B cell (primary cell): ENCODE results near the gene ARMH3. TPM values are rescaled to one million over a fixed set of nuclear protein-coding genes. Genes with fewer than 3 reads are reported as not detected.

Experiments
- ATAC-seq: fragments of 200-7000 bp; cut with Tn5 transposase; one replicate; pipeline ENCODE4 v1.10.0; 2021; ENCODE audit warnings: low read depth, mild to moderate bottlenecking, moderate number of reproducible peaks, moderate library complexity
- CTCF ChIA-PET: fragments of 350-600 bp; sonication (Branson Sonifier 250); formaldehyde crosslinking; loops from one replicate; lab custom pipeline; 2021; ENCODE audit warnings: antibody characterized with exemption, inconsistent platforms; lab: Charles Lee
- POLR2A ChIA-PET: fragments of 350-600 bp; sonication (Branson Sonifier 250); formaldehyde crosslinking; loops from one replicate; lab custom pipeline; 2021; ENCODE audit warnings: antibody characterized with exemption; lab: Charles Lee
- DNase-seq: peaks from one replicate; pipeline ENCODE4 v3.0.0; 2013
- H2AFZ ChIP-seq: 2 replicates; pipeline ENCODE4 v1.6.1; 2012; ENCODE audit warnings: mild to moderate bottlenecking, low read depth, low read length; ENCODE audit not compliant: insufficient read depth, poor library complexity, severe bottlenecking
- H3K27ac ChIP-seq, 2 donors: 1 replicate in 1 of 2; 2 replicates in 1 of 2; pipeline ENCODE4 v1.5.1; 2012 to 2013; ENCODE audit warnings: low read length in 2 of 2, mild to moderate bottlenecking in 2 of 2, moderate library complexity in 1 of 2
- H3K27me3 ChIP-seq, 4 experiments: fragments of 200-600 bp in 1 of 4; sonication (generic) in 1 of 4; replicated peaks in 1 of 4; 1 replicate in 2 of 4; 2 replicates in 2 of 4; pipeline versions ENCODE4 v1.6.1 to v1.7.0; 2013 to 2016; ENCODE audit warnings: low read length in 3 of 4, mild to moderate bottlenecking in 2 of 4, mixed read lengths in 1 of 4, moderate library complexity in 1 of 4; ENCODE audit not compliant: insufficient read depth in 4 of 4, control insufficient read depth in 3 of 4; ENCODE audit errors: control extremely low read depth in 1 of 4
- H3K36me3 ChIP-seq, 2 experiments: replicated peaks in 1 of 2; 1 replicate in 1 of 2; 2 replicates in 1 of 2; pipeline versions ENCODE4 v1.6.1 to v1.7.1; 2013; ENCODE audit warnings: low read length in 1 of 2; ENCODE audit not compliant: insufficient read depth in 2 of 2, control insufficient read depth in 1 of 2; ENCODE audit errors: control extremely low read depth in 1 of 2, extremely low read depth in 1 of 2
- H3K4me1 ChIP-seq, 2 donors: fragments of 200-600 bp in 1 of 2; sonication (generic) in 1 of 2; 1 replicate in 1 of 2; 2 replicates in 1 of 2; pipeline versions ENCODE4 v1.5.1 to v1.6.1; 2013 to 2017; ENCODE audit warnings: low read length in 2 of 2; ENCODE audit not compliant: control insufficient read depth in 2 of 2, insufficient read depth in 2 of 2
- H3K4me2 ChIP-seq: replicated peaks from 2 replicates; pipeline ENCODE3; 2012; ENCODE audit warnings: mild to moderate bottlenecking, low read depth, low read length; ENCODE audit not compliant: poor library complexity, severe bottlenecking
- H3K4me3 ChIP-seq, 5 experiments: fragments of 200-600 bp in 1 of 5; sonication (generic) in 1 of 5; 1 replicate in 3 of 5; 2 replicates in 2 of 5; pipeline versions ENCODE4 v1.5.1 to v1.7.0; 2011 to 2016; ENCODE audit warnings: low read length in 4 of 5, mild to moderate bottlenecking in 4 of 5, low read depth in 2 of 5, control low read depth in 1 of 5, moderate library complexity in 1 of 5; ENCODE audit not compliant: insufficient read depth in 1 of 5; ENCODE audit errors: control extremely low read depth in 1 of 5, extremely low read depth in 1 of 5
- H3K79me2 ChIP-seq: fragments of 200-600 bp; sonication (generic); one replicate; pipeline ENCODE4 v1.6.0; 2016; ENCODE audit warnings: low read length; ENCODE audit not compliant: control insufficient read depth, insufficient read depth
- H3K9ac ChIP-seq: fragments of 200-600 bp; sonication (generic); 2 replicates; pipeline ENCODE4 v1.6.1; 2017; ENCODE audit warnings: mild to moderate bottlenecking, low read length, moderate library complexity
- H3K9me3 ChIP-seq, 3 donors: one replicate each; pipeline versions ENCODE4 v1.6.1 to v1.7.1; 2013; ENCODE audit warnings: low read length in 2 of 3; ENCODE audit not compliant: control insufficient read depth in 2 of 3, insufficient read depth in 1 of 3; ENCODE audit errors: control extremely low read depth in 1 of 3
- H4K20me1 ChIP-seq: 2 replicates; pipeline ENCODE4 v1.6.0; 2012; ENCODE audit warnings: mild to moderate bottlenecking, low read length; ENCODE audit not compliant: insufficient read depth, control insufficient read depth, poor library complexity, severe bottlenecking
- H3K27ac Mint-ChIP-seq: one replicate; pipeline ENCODE4 v1.8.0; 2021; ENCODE audit warnings: mixed read lengths
- H3K27me3 Mint-ChIP-seq: one replicate; pipeline ENCODE4 v1.8.0; 2021; ENCODE audit warnings: mixed read lengths
- H3K4me1 Mint-ChIP-seq: one replicate; pipeline ENCODE4 v1.8.0; 2021; ENCODE audit warnings: mixed read lengths
- H3K4me3 Mint-ChIP-seq: one replicate; pipeline ENCODE4 v1.8.0; 2021; ENCODE audit warnings: mixed read lengths
- H3K9me3 Mint-ChIP-seq: one replicate; pipeline ENCODE4 v1.8.0; 2022; ENCODE audit warnings: mixed read lengths; ENCODE audit not compliant: insufficient read depth
- EZH2 ChIP-seq: IDR thresholded peaks from 2 replicates; pipeline ENCODE4 v1.6.1; 2012; ENCODE audit warnings: borderline replicate concordance, low read depth, mild to moderate bottlenecking, moderate library complexity, low read length; ENCODE audit not compliant: insufficient read depth, poor library complexity, severe bottlenecking
- WGBS: methylation state at CpG from one replicate; pipeline ENCODE4 v1.1.5; 2013; ENCODE audit warnings: missing lambda C conversion rate; ENCODE audit not compliant: insufficient coverage; 5-methylcytosine and 5-hydroxymethylcytosine counted together
- intact Hi-C: fragments of 100-400 bp; cut with micrococcal nuclease; formaldehyde crosslinking; loops from one replicate; pipeline ENCODE4 v1.10.0; 2022
- polyA plus RNA-seq: library from polyadenylated mRNA; depleted of rRNA; stranded (reverse); fragments of >200 nt; gene quantifications from 2 replicates; pipeline ENCODE4 v1.2.3, GENCODE V29; 2012
- total RNA-seq, 2 donors: library from RNA; stranded (reverse); fragments of 120-200 nt in 1 of 2; gene quantifications; 1 replicate in 1 of 2; 2 replicates in 1 of 2; pipeline versions ENCODE4 v1.2.3 to v1.2.4, GENCODE V29; 2013 to 2022
- TF ChIP-seq, protein P1 (sequence below): fragments of 200-600 bp; IDR thresholded peaks from one replicate; pipeline ENCODE4 v1.8.0; 2022; ENCODE audit warnings: antibody characterized with exemption, mild to moderate bottlenecking

Gene ARMH3
- total and polyA plus RNA-seq, 2 donors (not counting 1 experiment from before 2014, with no cell fraction given) = 33.4 to 40.7 TPM

DNA sequence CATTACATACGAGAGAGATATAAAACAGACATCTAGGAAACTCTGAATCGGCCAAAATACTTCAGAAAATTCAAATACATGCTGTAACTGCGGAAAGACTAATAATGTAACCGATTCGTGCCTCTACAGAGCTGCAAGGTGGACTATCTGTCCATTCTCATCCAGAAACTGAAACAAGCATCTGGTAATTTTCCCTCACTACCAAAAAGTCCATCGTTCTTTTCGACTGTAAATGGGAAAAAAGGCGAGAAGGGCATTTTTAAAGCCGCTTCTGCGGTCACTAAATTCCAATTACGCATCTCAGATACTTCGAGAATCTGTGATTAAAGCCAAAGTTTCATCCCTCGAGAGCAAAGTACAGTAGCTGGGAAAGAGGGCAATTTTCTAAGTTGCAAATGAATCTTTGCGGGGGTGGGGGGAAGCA is 239.0 kb downstream of the ARMH3 start:
- Histone ChIP-seq H3K9ac (peak overlapping the region; percentile 96), H3K9me3 (no peaks in the 10 kb centered on the region), H2AFZ (no peak overlapping the region), H3K4me3 (peak overlapping the region; percentile 55 to 97 (median 92)), H3K36me3 (peaks cover 0 to 19% of the 10 kb centered on the region in 2 experiments), H3K79me2 (peaks cover 82% of the 10 kb centered on the region), H3K27me3 (no peaks in the 10 kb centered on the region), H3K4me1 (peaks cover 33 to 34% of the 10 kb centered on the region in 2 donors), H3K27ac (peak overlapping the region; percentile 81 to 85), H3K4me2 (peak overlapping the region; percentile 79), H4K20me1 (peaks cover 62% of the 10 kb centered on the region)
- peak overlapping the region; percentile 99 for H3K27ac Mint-ChIP-seq
- H3K4me1 Mint-ChIP-seq = peaks cover 42% of the 10 kb centered on the region
- no peak for ATAC-seq
- POLR2A ChIA-PET = interaction anchor here (0.6 to 6.3 kb wide), 3 partner anchors 14 to 140 kb away, joined by 5 to 102 read pairs (median 17); no protein-coding TSS in a partner anchor
- intact Hi-C loops = loop anchor here (5.0 kb wide), 4 partner anchors 315 to 895 kb away; partner anchors contain the start of genes ARL3, GBF1, PPRC1 and SFXN2
- H3K4me3 Mint-ChIP-seq = peak overlapping the region; percentile 94
- H3K27me3 Mint-ChIP-seq = no peaks in the 10 kb centered on the region
- CTCF ChIA-PET = interaction anchor here (1.1 to 5.6 kb wide), 3 partner anchors 24 to 256 kb away, joined by 3 to 48 read pairs (median 38); partner anchors contain the start of gene NPM3
- H3K9me3 Mint-ChIP-seq = no peaks in the 10 kb centered on the region
- WGBS = 4% methylated on average over 5 of the region's 14 CpGs
- DNase-seq = no peak
- TF ChIP-seq, protein P1, sequence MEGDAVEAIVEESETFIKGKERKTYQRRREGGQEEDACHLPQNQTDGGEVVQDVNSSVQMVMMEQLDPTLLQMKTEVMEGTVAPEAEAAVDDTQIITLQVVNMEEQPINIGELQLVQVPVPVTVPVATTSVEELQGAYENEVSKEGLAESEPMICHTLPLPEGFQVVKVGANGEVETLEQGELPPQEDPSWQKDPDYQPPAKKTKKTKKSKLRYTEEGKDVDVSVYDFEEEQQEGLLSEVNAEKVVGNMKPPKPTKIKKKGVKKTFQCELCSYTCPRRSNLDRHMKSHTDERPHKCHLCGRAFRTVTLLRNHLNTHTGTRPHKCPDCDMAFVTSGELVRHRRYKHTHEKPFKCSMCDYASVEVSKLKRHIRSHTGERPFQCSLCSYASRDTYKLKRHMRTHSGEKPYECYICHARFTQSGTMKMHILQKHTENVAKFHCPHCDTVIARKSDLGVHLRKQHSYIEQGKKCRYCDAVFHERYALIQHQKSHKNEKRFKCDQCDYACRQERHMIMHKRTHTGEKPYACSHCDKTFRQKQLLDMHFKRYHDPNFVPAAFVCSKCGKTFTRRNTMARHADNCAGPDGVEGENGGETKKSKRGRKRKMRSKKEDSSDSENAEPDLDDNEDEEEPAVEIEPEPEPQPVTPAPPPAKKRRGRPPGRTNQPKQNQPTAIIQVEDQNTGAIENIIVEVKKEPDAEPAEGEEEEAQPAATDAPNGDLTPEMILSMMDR = no peak
- TF ChIP-seq EZH2 = no peak

DNA sequence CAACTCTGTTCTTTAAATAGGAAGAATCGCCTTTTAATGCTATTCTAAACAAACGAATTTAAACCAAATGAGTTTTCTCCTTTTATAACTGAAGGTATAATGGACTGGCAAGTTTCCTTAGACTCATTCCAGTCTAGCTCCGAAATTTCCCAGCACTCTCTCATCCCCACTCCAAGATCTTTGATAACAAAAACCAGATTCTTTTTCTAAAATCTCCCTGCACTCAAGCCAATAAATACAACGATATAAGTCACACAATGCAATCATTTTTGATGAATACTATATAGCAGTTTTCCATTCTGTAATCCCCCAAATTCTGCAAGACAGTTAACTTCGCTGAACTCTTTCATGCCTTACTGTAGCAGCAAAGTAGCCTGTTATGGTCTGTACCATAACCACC is 239.6 kb downstream of the ARMH3 start:
- POLR2A ChIA-PET = interaction anchor here (0.6 to 6.3 kb wide), 4 partner anchors 14 to 268 kb away, joined by 5 to 102 read pairs (median 13); no protein-coding TSS in a partner anchor
- H3K9me3 Mint-ChIP-seq = no peaks in the 10 kb centered on the region
- 0% methylated on average over 1 of the region's 5 CpGs for WGBS
- H2AFZ ChIP-seq = no peak overlapping the region
- peak overlapping the region; percentile 55 to 97 (median 92) for H3K4me3 ChIP-seq
- CTCF ChIA-PET = interaction anchor here (0.6 to 5.6 kb wide), 6 partner anchors 12 to 256 kb away, joined by 3 to 48 read pairs (median 4); partner anchors contain the start of gene NPM3
- peak overlapping the region; percentile 94 for H3K4me3 Mint-ChIP-seq
- H3K4me1 Mint-ChIP-seq = peaks cover 44% of the 10 kb centered on the region
- intact Hi-C loops = loop anchor here (5.0 kb wide), 4 partner anchors 316 to 896 kb away; partner anchors contain the start of genes ARL3, GBF1, PPRC1 and SFXN2
- peaks cover 65% of the 10 kb centered on the region for H4K20me1 ChIP-seq
- no peak for DNase-seq
- no peak for TF ChIP-seq EZH2
- TF ChIP-seq, protein P1 = no peak
- ATAC-seq = no peak
- peak overlapping the region; percentile 81 to 85 for H3K27ac ChIP-seq
- peaks cover 0 to 22% of the 10 kb centered on the region in 2 experiments for H3K36me3 ChIP-seq
- no peaks in the 10 kb centered on the region for H3K27me3 Mint-ChIP-seq
- H3K27ac Mint-ChIP-seq = peak overlapping the region; percentile 99
- peak overlapping the region; percentile 96 for H3K9ac ChIP-seq
- H3K4me1 ChIP-seq = peaks cover 33 to 34% of the 10 kb centered on the region in 2 donors
- no peaks in the 10 kb centered on the region for H3K9me3 ChIP-seq
- H3K27me3 ChIP-seq = no peaks in the 10 kb centered on the region
- peak overlapping the region; percentile 79 for H3K4me2 ChIP-seq
- H3K79me2 ChIP-seq = peaks cover 87% of the 10 kb centered on the region
